A549 (cell line): ENCODE results near the gene ALX3. TPM values are rescaled to one million over a fixed set of nuclear protein-coding genes. Genes with fewer than 3 reads are reported as not detected.

Experiments used
- ATAC-seq, 2 experiments: fragments of 200-7000 bp in 1 of 2; fragments of >200 bp in 1 of 2; cut with Nextera tagmentation in 1 of 2; cut with Tn5 transposase in 1 of 2; 3 replicates each; pipeline versions ENCODE4 v1.8.0 to v1.9.1; 2018 to 2020; ENCODE audit warnings: mild to moderate bottlenecking in 1 of 2, moderate library complexity in 1 of 2
- CTCF ChIA-PET: fragments of 300-600 bp; sonication (Branson Sonifier 250); formaldehyde crosslinking; extraction: SDS; loops from one replicate; lab custom pipeline; 2021; ENCODE audit warnings: antibody characterized with exemption, inconsistent platforms; lab: Yijun Ruan, JAX
- POLR2A ChIA-PET: fragments of 350-600 bp; formaldehyde crosslinking; extraction: SDS; loops from one replicate; lab custom pipeline; 2021; ENCODE audit warnings: antibody characterized with exemption, inconsistent platforms; lab: Yijun Ruan, JAX
- DNase-seq, 2 experiments: peaks; one replicate each; pipeline versions ENCODE4 v3.0.0 to v3.0.0-alpha.2; 2011 to 2016; ENCODE audit warnings: low read depth in 1 of 2, low spot score in 1 of 2
- FAIRE-seq: peaks from 2 replicates; lab custom pipeline; 2011; peaks lifted over from hg19 to GRCh38; lab: Jason Lieb, UNC
- H3K27ac ChIP-seq, 2 experiments: fragments of >200 bp; sonication (Bioruptor Twin); formaldehyde crosslinking; 3 replicates each; pipeline ENCODE4 v1.5.1; 2016 to 2017
- H3K4me1 ChIP-seq: fragments of >200 bp; sonication (Bioruptor Twin); formaldehyde crosslinking; 3 replicates; pipeline ENCODE4 v1.6.1; 2016
- H3K4me2 ChIP-seq: fragments of >200 bp; sonication (Bioruptor Twin); formaldehyde crosslinking; 3 replicates; pipeline ENCODE4 v1.6.1; 2016
- H3K4me3 ChIP-seq: fragments of >200 bp; sonication (Bioruptor Twin); formaldehyde crosslinking; 3 replicates; pipeline ENCODE4 v1.5.1; 2016
- H3K9me3 ChIP-seq: fragments of >200 bp; sonication (Bioruptor Twin); formaldehyde crosslinking; 3 replicates; pipeline ENCODE4 v1.6.1; 2016
- BHLHE40 ChIP-seq: IDR thresholded peaks from 2 replicates; pipeline ENCODE4 v1.6.1; 2012; ENCODE audit warnings: low read depth, low read length, inconsistent platforms
- CBX2 ChIP-seq: fragments of 200-600 bp; sonication (generic); IDR thresholded peaks from 2 replicates; pipeline ENCODE4 v1.6.1; 2016; ENCODE audit warnings: low read depth, mild to moderate bottlenecking, borderline replicate concordance
- CEBPB ChIP-seq, 2 experiments: fragments of >200 bp in 1 of 2; sonication (Bioruptor Twin) in 1 of 2; formaldehyde crosslinking in 1 of 2; IDR thresholded peaks; 2 replicates each; pipeline ENCODE4 v1.6.1; 2012 to 2016
- CHD4 ChIP-seq: fragments of 200-600 bp; sonication (generic); IDR thresholded peaks from 2 replicates; pipeline ENCODE4 v1.6.1; 2016; ENCODE audit warnings: antibody characterized with exemption, mild to moderate bottlenecking, borderline replicate concordance
- CTCF ChIP-seq: fragments of >200 bp; sonication (Bioruptor Twin); formaldehyde crosslinking; IDR thresholded peaks from 3 replicates; pipeline ENCODE4 v1.5.1; 2016
- EHF ChIP-seq: fragments of 250-450 bp; sonication (Bioruptor Pico); IDR thresholded peaks from 2 replicates; pipeline ENCODE4 v1.5.0; 2020; ENCODE audit warnings: mild to moderate bottlenecking
- EHMT2 ChIP-seq: fragments of 200-600 bp; sonication (generic); IDR thresholded peaks from 2 replicates; pipeline ENCODE4 v1.6.1; 2016; ENCODE audit warnings: antibody characterized with exemption, low read depth, mild to moderate bottlenecking, moderate library complexity
- FOSB ChIP-seq: fragments of 250-450 bp; sonication (Bioruptor Pico); IDR thresholded peaks from 2 replicates; pipeline ENCODE4 v1.5.0; 2020; ENCODE audit warnings: mild to moderate bottlenecking, moderate library complexity
- GATA3 ChIP-seq: IDR thresholded peaks from 2 replicates; pipeline ENCODE4 v1.6.1; 2012; ENCODE audit warnings: borderline replicate concordance
- HEYL ChIP-seq: fragments of 250-450 bp; sonication (Bioruptor Pico); IDR thresholded peaks from 2 replicates; pipeline ENCODE4 v1.8.0; 2021; ENCODE audit warnings: mild to moderate bottlenecking, moderate library complexity
- HOXA7 ChIP-seq: fragments of 250-450 bp; sonication (Bioruptor Pico); IDR thresholded peaks from 2 replicates; pipeline ENCODE4 v1.5.0; 2020; ENCODE audit warnings: mild to moderate bottlenecking, moderate library complexity
- HOXB5 ChIP-seq: fragments of 250-450 bp; sonication (Bioruptor Pico); IDR thresholded peaks from 2 replicates; pipeline ENCODE4 v1.5.0; 2020; ENCODE audit warnings: mild to moderate bottlenecking, moderate library complexity
- JUN ChIP-seq, 2 experiments: fragments of >200 bp; sonication (Bioruptor Twin); formaldehyde crosslinking; IDR thresholded peaks; 2 replicates in 1 of 2; 3 replicates in 1 of 2; pipeline ENCODE4 v1.6.1; 2016 to 2017
- JUNB ChIP-seq: fragments of >200 bp; sonication (Bioruptor Twin); formaldehyde crosslinking; IDR thresholded peaks from 2 replicates; pipeline ENCODE4 v1.6.1; 2016
- MAFK ChIP-seq: fragments of 450-650 bp; IDR thresholded peaks from 2 replicates; pipeline ENCODE4 v1.6.1; 2014; ENCODE audit not compliant: partially characterized antibody
- MAX ChIP-seq: IDR thresholded peaks from 2 replicates; pipeline ENCODE4 v1.6.1; 2012
- MYC ChIP-seq: IDR thresholded peaks from 2 replicates; pipeline ENCODE4 v1.6.1; 2012; ENCODE audit warnings: mild to moderate bottlenecking, inconsistent platforms, low read length, improper control_type of control experiment, borderline replicate concordance
- POLR2A ChIP-seq: IDR thresholded peaks from 2 replicates; pipeline ENCODE4 v1.6.1; 2012; ENCODE audit warnings: mild to moderate bottlenecking, low read length
- POLR2AphosphoS2 ChIP-seq: conservative IDR thresholded peaks from 2 replicates; pipeline ENCODE4 v1.6.1; 2012; ENCODE audit warnings: low read length, improper control_type of control experiment, inconsistent platforms
- RFX5 ChIP-seq: fragments of 450-650 bp; IDR thresholded peaks from 2 replicates; pipeline ENCODE4 v1.7.1; 2014; ENCODE audit warnings: antibody characterized with exemption, mild to moderate bottlenecking, moderate library complexity
- ZNF302 ChIP-seq: fragments of 250-450 bp; sonication (Bioruptor Pico); IDR thresholded peaks from 2 replicates; pipeline ENCODE4 v1.9.0; 2021; ENCODE audit warnings: inconsistent platforms, mild to moderate bottlenecking, moderate library complexity
- WGBS: methylation state at CpG from one replicate; pipeline ENCODE4 v1.1.6; 2017; ENCODE audit errors: missing lambda C conversion rate; 5-methylcytosine and 5-hydroxymethylcytosine counted together
- polyA plus RNA-seq, 4 experiments: library from polyadenylated mRNA; depleted of rRNA in 3 of 4; stranded (reverse); fragments of >200 nt; fragmentation: RNase III in 1 of 4; extraction: RNeasy Plus Mini Kit Qiagen cat#74134 plus additional on column Dnase treatment in 1 of 4; gene quantifications; 2 replicates in 3 of 4; 3 replicates in 1 of 4; pipeline ENCODE4 v1.2.3, GENCODE V29; 2011 to 2017
- TF ChIP-seq, protein P1 (sequence below): fragments of 150-350 bp; IDR thresholded peaks from 2 replicates; pipeline ENCODE4 v1.6.1; 2014; ENCODE audit warnings: low read depth, mild to moderate bottlenecking, low read length
- TF ChIP-seq, protein P2 (sequence below): fragments of >200 bp; sonication (Bioruptor Twin); formaldehyde crosslinking; IDR thresholded peaks from 3 replicates; pipeline ENCODE4 v1.6.1; 2016
- TF ChIP-seq, protein P3 (sequence below): fragments of >200 bp; sonication (Bioruptor Twin); formaldehyde crosslinking; IDR thresholded peaks from 2 replicates; pipeline ENCODE4 v1.6.1; 2016

The ALX3 gene
- polyA plus RNA-seq, 2 of the 4 experiments (the other 2 are of a cell fraction): not detected

GRCh38 chr1:110043016-110043415 lies 27.5 kb downstream of the ALX3 start:
- no peaks in the 10 kb centered on the region for H3K9me3 ChIP-seq
- POLR2A ChIA-PET: no interaction called here

DNA sequence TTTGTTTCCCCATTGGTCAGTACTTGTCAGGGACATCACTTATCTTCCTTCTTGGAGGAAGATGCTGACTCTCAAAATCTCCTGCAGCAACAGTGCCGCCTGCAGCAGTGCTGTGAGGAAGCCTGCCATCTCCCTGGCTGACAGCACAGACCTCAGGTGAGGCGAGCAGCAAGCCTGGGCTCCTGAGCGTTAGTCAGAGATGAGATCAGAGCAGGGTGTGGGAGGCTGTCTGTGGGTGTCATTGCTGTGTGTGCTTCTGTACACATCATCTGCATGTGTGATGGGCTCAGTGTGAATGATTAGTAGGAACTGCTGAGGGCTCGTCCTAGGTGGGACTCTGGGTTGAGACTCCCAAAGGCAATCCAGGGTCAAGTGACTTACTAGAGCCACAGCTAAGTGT lies 29.9 kb downstream of the ALX3 start:
- ChIA-PET CTCF (interaction anchor here (0.9 to 4.2 kb wide), 2 partner anchors 14 to 66 kb away, joined by 3 to 22 read pairs; no protein-coding TSS in a partner anchor), POLR2A (no interaction called here)
- no peak for TF ChIP-seq POLR2AphosphoS2
- TF ChIP-seq, protein P1, sequence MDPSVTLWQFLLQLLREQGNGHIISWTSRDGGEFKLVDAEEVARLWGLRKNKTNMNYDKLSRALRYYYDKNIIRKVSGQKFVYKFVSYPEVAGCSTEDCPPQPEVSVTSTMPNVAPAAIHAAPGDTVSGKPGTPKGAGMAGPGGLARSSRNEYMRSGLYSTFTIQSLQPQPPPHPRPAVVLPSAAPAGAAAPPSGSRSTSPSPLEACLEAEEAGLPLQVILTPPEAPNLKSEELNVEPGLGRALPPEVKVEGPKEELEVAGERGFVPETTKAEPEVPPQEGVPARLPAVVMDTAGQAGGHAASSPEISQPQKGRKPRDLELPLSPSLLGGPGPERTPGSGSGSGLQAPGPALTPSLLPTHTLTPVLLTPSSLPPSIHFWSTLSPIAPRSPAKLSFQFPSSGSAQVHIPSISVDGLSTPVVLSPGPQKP: no peak
- no peak for TF ChIP-seq HOXA7 (CRISPR knock-in tag)
- no peak for TF ChIP-seq JUN (IDR thresholded peaks at IDR 0.05)
- TF ChIP-seq CBX2: no peak
- TF ChIP-seq HOXB5 (CRISPR knock-in tag): no peak
- TF ChIP-seq MAX: no peak
- no peak for TF ChIP-seq MAFK
- TF ChIP-seq EHF (CRISPR knock-in tag): no peak
- H3K4me1 ChIP-seq: peaks cover 8% of the 10 kb centered on the region; the same call in 2 of the 3 replicates
- ATAC-seq (no peak), FAIRE-seq (no peak), DNase-seq (no peak)
- H3K9me3 ChIP-seq: no peaks in the 10 kb centered on the region
- WGBS: 80% methylated on average over 2 of the region's 4 CpGs
- no peak overlapping the region for H3K27ac ChIP-seq
- H3K4me3 ChIP-seq: no peak overlapping the region
- no peak overlapping the region for H3K4me2 ChIP-seq

More at GRCh38 chr1:110043016-110043415, 27.5 kb downstream of the ALX3 start:
- no peak overlapping the region for H3K27ac ChIP-seq
- FAIRE-seq: no peak
- TF ChIP-seq HEYL (no peak), ZNF302 (CRISPR knock-in tag) (no peak), EHMT2 (no peak), MAFK (no peak), CEBPB (IDR thresholded peaks at IDR 0.05) (no peak), CHD4 (no peak), POLR2AphosphoS2 (no peak), FOSB (CRISPR knock-in tag) (no peak), BHLHE40 (no peak), HOXB5 (CRISPR knock-in tag) (no peak), GATA3 (no peak), CTCF (no peak), MAX (no peak), RFX5 (no peak), POLR2A (no peak), MYC (no peak), JUNB (no peak)
- TF ChIP-seq, protein P2, sequence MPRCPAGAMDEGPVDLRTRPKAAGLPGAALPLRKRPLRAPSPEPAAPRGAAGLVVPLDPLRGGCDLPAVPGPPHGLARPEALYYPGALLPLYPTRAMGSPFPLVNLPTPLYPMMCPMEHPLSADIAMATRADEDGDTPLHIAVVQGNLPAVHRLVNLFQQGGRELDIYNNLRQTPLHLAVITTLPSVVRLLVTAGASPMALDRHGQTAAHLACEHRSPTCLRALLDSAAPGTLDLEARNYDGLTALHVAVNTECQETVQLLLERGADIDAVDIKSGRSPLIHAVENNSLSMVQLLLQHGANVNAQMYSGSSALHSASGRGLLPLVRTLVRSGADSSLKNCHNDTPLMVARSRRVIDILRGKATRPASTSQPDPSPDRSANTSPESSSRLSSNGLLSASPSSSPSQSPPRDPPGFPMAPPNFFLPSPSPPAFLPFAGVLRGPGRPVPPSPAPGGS: no peak
- TF ChIP-seq, protein P3, sequence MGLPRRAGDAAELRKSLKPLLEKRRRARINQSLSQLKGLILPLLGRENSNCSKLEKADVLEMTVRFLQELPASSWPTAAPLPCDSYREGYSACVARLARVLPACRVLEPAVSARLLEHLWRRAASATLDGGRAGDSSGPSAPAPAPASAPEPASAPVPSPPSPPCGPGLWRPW: no peak
- WGBS: 95% methylated on average over 2 of the region's 10 CpGs
- H3K4me3 ChIP-seq: no peak overlapping the region
- H3K4me1 ChIP-seq: no peaks in the 10 kb centered on the region
- ATAC-seq: no peak
- DNase-seq: no peak
- no peak overlapping the region for H3K4me2 ChIP-seq
- CTCF ChIA-PET: interaction anchor here (1.3 to 4.2 kb wide), 3 partner anchors 11 to 63 kb away, joined by 3 to 22 read pairs (median 4); no protein-coding TSS in a partner anchor
